Parathyroid adenoma (tissue), 2 donors: ENCODE measurements around the gene GTF2A1L.

Source experiments
- H2AFZ ChIP-seq: fragments of 300-600 bp; sonication (generic); one replicate; pipeline ENCODE4 v1.7.0; 2017; ENCODE audit warnings: antibody characterized with exemption, mild to moderate bottlenecking
- H3K27ac ChIP-seq: fragments of 300-600 bp; sonication (generic); one replicate; pipeline ENCODE4 v1.7.0; 2017
- H3K27me3 ChIP-seq: fragments of 300-600 bp; sonication (generic); one replicate; pipeline ENCODE4 v1.7.0; 2017; ENCODE audit warnings: low read length; ENCODE audit not compliant: control insufficient read depth, insufficient read depth
- H3K36me3 ChIP-seq: fragments of 300-600 bp; sonication (generic); one replicate; pipeline ENCODE4 v1.7.0; 2017; ENCODE audit warnings: low read length; ENCODE audit not compliant: control insufficient read depth, insufficient read depth
- H3K4me1 ChIP-seq: fragments of 300-600 bp; sonication (generic); one replicate; pipeline ENCODE4 v1.7.0; 2017; ENCODE audit warnings: control low read depth
- H3K4me2 ChIP-seq: fragments of 300-600 bp; sonication (generic); one replicate; pipeline ENCODE4 v1.7.0; 2017; ENCODE audit warnings: low read length
- H3K4me3 ChIP-seq: fragments of 300-600 bp; sonication (generic); one replicate; pipeline ENCODE4 v1.7.0; 2017; ENCODE audit warnings: low read depth, low read length
- H3K79me2 ChIP-seq: fragments of 300-600 bp; sonication (generic); one replicate; pipeline ENCODE4 v1.7.0; 2017; ENCODE audit warnings: control low read depth
- H3K9ac ChIP-seq: fragments of 300-600 bp; sonication (generic); one replicate; pipeline ENCODE4 v1.7.0; 2017; ENCODE audit warnings: mild to moderate bottlenecking
- H3K9me3 ChIP-seq: fragments of 300-600 bp; sonication (generic); one replicate; pipeline ENCODE4 v1.7.0; 2017; ENCODE audit warnings: low read length; ENCODE audit not compliant: control insufficient read depth
- TF ChIP-seq, protein P1 (sequence below): fragments of 300-600 bp; sonication (generic); IDR thresholded peaks from one replicate; pipeline ENCODE4 v1.7.0; 2017; ENCODE audit warnings: antibody characterized with exemption, mild to moderate bottlenecking
- donor health status: primary hyperparathyroidism.

GTF2A1L gene

DNA sequence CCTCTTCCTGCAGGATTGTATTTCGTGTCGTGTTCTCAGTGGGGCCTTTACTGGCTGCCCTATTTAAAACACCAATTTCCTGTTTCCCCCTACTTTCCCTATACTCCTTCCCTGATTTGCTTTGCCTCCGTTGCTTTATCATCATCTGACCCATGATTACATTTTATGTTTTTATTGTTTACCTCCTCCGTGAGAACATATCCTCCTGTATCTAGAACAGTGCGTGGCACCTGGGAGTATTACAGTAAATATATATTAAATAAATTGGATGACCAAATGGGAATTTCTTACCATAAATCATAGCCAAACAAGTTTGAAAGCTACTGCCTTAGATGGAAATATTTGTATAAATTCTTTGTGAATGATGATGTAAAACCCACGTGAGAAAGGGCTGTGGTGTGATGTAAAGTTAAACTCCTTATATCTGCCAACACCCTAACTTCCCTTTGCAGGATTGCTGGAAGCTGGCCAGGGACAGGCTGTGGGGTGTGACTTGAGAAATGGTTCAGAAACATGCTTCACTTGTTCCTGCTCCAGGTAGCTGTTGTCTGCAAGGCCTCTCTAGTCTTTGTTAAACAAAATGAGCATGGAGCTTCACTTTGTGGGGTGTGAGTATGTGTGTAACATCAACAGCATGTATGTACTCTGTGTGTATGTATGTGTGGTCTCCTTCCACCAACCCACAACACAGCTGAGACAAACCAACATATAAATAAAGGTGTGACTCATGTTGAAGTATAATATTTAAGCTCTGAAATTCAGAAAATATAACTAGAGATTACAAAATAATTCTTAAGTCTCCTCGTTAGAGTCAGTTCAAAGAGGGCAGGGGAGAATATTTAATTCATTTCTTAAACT, 97.6 kb downstream of the GTF2A1L start:
- Histone ChIP-seq H3K4me2 (no peak overlapping the region), H3K4me3 (no peak overlapping the region), H3K9ac (no peak overlapping the region), H3K27me3 (no peaks in the 10 kb centered on the region), H3K27ac (no peak overlapping the region), H2AFZ (no peak overlapping the region), H3K4me1 (no peaks in the 10 kb centered on the region), H3K79me2 (no peaks in the 10 kb centered on the region), H3K9me3 (no peaks in the 10 kb centered on the region), H3K36me3 (no peaks in the 10 kb centered on the region)
- TF ChIP-seq, protein P1, sequence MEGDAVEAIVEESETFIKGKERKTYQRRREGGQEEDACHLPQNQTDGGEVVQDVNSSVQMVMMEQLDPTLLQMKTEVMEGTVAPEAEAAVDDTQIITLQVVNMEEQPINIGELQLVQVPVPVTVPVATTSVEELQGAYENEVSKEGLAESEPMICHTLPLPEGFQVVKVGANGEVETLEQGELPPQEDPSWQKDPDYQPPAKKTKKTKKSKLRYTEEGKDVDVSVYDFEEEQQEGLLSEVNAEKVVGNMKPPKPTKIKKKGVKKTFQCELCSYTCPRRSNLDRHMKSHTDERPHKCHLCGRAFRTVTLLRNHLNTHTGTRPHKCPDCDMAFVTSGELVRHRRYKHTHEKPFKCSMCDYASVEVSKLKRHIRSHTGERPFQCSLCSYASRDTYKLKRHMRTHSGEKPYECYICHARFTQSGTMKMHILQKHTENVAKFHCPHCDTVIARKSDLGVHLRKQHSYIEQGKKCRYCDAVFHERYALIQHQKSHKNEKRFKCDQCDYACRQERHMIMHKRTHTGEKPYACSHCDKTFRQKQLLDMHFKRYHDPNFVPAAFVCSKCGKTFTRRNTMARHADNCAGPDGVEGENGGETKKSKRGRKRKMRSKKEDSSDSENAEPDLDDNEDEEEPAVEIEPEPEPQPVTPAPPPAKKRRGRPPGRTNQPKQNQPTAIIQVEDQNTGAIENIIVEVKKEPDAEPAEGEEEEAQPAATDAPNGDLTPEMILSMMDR = no peak

DNA sequence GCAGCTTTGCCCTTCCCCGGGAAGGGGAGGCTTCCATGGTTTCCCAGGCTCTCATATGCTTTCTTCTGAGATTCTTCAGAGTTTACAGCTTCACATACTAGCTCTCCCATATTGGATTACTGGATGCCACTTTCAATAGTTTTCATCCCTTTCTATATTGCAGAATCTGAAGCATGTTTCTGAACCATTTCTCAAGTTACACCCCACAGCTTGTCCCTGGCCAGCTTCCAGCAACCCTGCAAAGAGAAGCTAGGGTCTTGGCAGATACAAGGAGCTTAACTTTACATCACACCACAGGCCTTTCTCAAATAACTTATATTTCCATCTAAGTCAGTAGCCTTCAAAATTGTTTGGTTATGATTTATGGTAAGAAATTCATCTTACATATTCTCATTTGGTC, 98.3 kb downstream of the GTF2A1L start:
- no peaks in the 10 kb centered on the region for H3K79me2 ChIP-seq
- H3K27ac ChIP-seq = no peak overlapping the region
- no peak overlapping the region for H3K4me2 ChIP-seq
- no peaks in the 10 kb centered on the region for H3K9me3 ChIP-seq
- H3K36me3 ChIP-seq = no peaks in the 10 kb centered on the region
- no peak overlapping the region for H2AFZ ChIP-seq
- H3K4me3 ChIP-seq = no peak overlapping the region
- H3K4me1 ChIP-seq = no peaks in the 10 kb centered on the region
- H3K9ac ChIP-seq = no peak overlapping the region
- H3K27me3 ChIP-seq = no peaks in the 10 kb centered on the region
- TF ChIP-seq, protein P1 = no peak

DNA sequence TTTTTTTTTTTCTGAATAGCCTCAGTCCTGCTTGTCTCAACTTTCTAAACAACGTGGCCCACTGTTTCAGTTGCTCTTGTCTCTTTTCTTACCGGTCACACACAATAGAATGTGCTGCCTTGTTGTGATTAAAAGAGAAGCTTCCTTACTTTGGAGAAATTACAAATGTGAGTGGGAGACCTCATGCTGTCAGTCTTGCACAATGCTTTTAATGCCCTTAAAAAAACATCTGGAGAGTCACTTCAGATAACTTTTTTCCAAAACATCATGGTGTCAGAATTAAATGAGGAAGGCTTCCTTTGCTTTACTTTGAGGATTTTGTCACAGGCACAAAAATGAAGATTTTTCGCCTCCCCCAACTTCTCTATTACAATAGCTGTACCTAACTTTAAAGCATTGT, 100.2 kb downstream of the GTF2A1L start:
- Histone ChIP-seq H3K27me3 (no peaks in the 10 kb centered on the region), H3K4me3 (no peak overlapping the region), H3K79me2 (no peaks in the 10 kb centered on the region), H3K9me3 (no peaks in the 10 kb centered on the region), H3K4me1 (no peaks in the 10 kb centered on the region), H3K4me2 (no peak overlapping the region), H2AFZ (no peak overlapping the region), H3K9ac (no peak overlapping the region), H3K36me3 (no peaks in the 10 kb centered on the region), H3K27ac (no peak overlapping the region)
- TF ChIP-seq, protein P1 = no peak

DNA sequence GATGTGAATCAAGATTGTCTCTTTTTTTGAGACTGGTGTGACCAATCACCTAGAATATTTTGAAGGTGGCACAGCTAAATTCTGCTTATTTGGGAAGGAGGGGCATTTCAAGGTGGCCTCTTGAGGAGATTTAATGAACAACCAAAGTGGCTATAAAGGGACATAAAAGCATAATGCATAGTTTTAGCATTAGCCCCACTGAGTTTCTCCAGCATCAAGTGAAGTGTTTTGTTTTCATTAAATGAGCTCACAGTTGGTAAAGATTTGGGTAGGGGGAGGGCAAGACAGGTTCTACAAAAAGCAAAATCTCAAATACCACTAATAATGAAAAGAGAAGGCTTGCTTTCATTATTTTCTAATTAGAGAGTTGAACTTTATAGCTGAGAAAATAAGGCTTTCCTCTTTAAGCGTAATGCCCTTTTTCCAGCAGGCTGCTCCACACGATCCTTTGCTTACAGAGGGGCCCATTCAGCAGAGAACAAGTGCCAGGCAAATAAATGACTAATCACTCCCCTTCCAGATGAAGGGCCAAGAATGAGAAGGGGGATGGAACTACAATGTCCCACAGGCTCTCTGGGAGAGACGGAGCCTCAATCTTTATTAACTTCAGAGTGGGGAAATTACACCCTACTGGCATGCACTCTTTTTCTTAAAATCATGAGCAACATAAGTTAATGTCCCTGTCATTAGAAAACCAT, 102.0 kb downstream of the GTF2A1L start:
- no peaks in the 10 kb centered on the region for H3K36me3 ChIP-seq
- TF ChIP-seq, protein P1 = no peak
- no peak overlapping the region for H3K4me3 ChIP-seq
- no peak overlapping the region for H2AFZ ChIP-seq
- no peak overlapping the region for H3K9ac ChIP-seq
- no peaks in the 10 kb centered on the region for H3K27me3 ChIP-seq
- H3K4me2 ChIP-seq = no peak overlapping the region
- no peaks in the 10 kb centered on the region for H3K4me1 ChIP-seq
- no peaks in the 10 kb centered on the region for H3K9me3 ChIP-seq
- no peaks in the 10 kb centered on the region for H3K79me2 ChIP-seq
- no peak overlapping the region for H3K27ac ChIP-seq
